ENCODE measurements around the gene GBP4.

The GBP4 gene

DNA sequence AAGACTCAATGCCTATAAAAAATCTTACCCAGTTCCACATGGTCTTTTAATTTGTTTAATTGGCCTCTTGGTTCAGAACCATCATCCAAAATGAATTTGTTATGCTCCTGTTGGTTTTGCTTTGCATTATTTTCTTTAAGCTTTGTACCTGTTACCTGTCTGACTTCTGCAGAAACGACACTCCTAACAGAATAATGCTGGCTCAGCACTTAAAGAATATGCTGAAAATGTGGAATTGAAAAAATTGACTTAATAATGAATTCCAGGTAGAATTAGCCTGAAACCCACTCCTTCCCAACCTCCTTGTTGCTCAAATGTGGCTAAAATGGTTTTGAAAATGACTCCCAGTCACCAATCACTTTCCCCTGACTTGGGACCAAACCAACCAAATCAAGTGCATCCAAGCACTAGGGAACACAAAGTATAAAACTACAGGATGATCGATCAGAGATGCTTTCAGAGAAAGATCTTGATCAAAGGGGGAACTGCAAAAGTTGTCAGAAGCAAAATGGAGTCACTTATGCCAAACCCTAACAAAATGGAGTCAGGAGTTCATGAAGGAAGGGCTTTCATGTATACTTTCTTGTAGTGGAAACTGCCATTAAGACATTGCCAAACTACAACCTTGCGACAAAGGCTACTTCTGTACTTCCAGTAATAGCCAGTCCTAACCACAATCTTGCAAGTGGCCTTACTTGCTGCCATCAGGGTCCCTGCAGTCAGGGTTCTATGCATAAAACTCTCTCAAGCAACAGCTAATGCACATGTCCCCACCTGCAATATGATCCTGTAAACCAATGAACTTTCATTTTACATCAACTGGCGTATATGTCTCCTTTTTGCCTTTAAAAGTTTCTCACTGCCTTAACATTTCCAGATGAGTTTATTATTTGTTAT, 28.3 kb downstream of the GBP4 start:
- DNase-seq, result no peak

DNA sequence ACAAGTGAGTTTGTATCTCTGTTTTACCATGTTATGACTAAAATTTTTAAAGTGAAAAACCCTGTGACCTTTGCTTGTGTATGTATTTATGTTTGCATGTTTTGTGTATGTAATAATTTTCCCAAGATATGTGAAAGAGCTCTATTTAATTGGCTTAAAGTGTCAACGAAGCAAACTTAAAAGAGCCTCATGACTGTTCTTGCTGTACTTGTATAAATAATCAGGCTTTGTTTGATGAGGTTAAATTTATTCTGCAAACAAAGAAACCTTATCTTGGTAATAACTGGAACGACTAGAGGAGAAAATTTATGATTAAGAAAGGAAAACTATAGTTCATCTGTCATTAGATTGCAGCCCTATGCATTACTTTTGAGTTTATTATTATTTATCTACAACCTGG, 29.6 kb downstream of the GBP4 start:
- DNase-seq, result no peak

DNA sequence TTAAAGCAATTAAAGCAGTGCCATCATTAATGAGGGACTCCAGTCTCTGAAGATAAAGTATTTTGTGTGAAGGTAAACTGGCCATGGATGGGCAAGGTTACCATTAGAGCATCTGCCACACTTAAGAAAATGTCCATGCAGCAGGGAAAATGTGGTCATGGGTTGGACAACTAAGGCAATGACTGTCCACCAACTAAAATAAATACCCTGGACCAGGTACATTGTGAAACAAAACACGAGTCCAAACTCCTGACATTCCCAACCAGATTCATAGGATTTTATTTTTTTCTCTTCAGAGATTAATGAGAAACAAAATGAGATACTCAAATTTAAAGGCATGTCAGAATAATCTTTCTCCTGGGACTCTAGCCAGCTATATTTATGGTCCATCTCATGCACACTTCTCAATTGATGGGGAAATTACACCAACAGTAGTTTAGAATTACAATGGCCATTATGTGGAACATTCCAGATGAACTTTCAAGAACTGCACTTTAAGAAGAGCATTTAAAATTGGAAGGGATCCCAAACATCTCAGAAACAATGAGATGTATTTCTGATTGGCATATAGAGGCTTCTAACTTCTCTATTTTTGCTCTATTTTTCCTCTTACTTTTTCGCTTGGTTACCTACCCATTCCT, 31.0 kb downstream of the GBP4 start:
- no peak for DNase-seq

DNA sequence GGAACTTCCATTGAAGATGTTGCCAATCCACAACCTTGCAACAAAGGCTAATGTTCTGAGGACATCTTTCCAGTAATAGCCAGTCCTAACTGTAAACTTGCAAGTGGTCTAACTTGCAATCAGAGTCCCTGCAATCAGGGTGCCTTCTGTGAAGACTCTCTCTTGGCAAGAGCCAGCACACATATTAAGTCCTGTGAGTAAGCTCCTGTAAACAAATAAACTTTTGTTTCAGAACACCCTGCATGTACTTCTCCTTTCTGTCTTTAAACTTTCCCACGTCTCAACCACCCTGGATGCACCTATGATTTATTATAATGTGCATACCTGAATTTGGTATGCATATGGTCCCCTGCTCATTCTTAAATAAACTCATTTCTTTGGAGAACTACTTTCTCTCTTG, 32.0 kb downstream of the GBP4 start:
- DNase-seq, result no peak

DNA sequence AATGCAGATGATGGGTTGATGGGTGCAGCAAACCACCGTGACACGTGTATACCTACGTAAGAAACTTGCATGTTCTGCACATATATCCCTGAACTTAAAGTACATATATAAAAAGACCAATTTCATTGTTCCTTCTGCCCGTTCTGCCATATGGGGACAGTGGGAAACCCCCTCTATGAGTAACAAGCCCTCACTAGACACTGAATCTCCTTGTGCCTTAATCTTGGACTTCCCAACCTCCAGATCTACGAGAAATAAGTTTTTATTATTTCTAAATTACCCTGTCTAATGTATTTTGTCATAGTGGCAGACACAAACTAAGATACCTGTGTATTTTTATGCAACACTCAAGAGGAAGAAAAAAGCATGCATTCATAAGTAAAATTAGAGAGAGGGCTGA, 32.9 kb downstream of the GBP4 start:
- no peak for DNase-seq

DNA sequence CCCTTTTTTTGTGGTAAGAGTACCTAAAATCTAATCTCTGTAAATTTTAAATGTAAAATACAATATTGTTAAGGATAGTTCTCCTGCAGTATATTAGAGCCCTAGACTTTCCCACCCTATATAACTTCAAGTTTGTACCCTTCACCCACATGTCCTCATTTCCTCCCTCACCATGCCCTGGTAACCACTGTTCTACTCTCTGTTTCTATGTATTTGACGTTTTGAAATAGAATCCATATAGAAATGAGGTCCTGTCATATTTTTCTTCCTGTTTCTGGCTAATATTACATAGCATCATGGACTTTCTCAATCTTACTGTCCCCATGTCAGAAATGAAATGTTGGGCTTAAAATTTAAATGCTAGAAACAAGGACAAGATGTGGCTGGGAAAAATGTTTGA, 47.7 kb downstream of the GBP4 start:
- no peak for DNase-seq

DNA sequence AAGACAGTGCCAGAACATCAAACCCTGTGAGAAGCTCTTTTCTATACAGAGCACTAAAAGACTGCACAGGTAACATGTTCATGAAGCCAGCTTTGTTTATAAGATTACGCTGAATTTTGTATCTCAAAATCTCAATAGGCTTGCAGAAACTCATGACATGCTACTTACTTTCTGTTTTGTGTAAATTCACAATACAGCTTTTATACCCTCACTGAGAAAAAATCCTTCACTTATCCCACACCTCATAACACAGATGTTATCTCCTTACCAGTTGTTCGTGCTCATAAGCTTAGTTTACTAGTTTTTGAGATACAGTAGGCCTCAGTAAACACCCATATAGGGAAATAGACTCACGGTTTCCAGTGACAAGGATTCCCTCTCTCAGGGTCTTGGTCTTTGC, 48.8 kb downstream of the GBP4 start:
- no peak for DNase-seq

DNA sequence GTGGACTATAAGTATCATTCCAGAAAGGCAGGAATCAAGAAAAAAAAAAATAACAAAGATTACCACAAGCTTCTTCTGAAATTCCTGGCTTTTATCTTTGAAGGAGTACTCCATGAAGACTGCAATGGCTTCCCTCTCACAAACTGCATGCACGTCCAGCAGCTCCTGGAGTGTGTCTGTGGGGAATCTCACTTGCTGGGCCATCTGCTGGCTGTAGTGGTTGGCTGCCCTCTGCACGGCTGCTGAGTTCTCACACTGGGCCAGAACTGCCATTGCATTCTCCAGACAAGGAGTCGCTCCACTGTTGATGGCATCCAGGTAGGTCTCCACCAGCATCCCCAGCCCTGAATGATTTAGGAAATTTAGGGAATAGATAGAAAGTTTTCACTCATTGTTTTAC, 49.5 kb downstream of the GBP4 start:
- no peak for DNase-seq

DNA sequence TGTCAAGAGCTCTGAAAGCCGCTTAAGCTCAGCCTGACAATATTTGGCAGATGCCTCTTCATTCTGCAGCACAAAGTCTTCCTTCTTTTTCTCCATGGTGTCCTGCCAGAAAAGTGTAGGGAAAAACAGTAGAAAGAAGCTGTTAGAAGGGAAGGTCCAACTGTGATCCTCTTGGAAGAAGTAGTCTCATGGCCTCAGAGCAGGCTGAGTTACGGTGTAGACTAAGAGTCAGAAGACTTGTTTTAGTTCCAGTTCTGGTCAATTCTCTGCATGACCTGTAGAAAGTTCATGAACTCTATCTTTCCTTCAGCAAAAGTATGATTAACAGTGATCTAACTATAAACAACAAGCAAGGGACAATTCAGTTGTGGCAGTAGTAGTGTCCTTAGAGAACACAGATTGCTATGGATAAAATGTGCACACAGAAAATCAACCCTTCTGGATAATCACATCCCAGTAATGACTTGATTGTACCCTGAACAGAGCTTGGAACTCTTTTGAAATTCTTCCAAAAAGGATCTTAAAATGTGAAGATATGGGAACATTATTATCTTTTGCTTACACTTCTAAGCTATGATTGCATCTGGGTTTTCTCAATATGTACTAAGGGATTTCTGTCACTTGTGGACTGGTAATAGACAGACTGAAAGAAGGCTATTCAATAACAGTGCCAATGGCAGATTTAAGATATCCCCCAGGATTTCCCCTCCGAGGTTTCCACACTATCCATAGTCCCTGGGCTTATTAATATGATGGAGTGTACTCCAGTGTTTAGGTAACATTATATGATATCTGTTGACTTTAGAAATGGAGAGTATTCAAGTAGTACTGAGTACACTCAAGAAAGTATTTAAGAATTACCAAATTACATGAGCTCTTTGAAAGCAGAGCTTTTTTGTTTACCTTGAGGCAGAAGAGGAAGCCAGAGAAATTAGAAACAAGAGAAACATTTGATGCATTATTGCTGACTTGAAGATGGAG, 50.8 kb downstream of the GBP4 start:
- no peak for DNase-seq

DNA sequence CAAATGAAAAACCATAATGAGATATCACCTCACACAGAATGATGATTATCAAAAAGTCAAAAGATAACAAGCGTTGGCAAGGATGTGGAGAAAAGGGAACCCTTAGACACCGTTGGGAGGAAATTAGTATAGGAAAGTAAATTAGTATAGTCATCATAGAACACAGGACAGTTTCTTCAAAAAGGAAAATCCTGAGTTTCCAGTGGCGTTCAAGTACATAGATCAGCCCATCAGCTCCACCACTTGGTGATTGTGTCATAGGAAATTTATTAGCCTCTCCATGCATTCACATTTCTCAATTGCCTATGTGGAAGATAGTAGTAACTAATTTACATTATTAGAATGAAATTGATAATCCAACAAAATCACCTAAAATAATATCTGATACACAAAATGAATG, 52.0 kb downstream of the GBP4 start:
- no peak for DNase-seq

DNA sequence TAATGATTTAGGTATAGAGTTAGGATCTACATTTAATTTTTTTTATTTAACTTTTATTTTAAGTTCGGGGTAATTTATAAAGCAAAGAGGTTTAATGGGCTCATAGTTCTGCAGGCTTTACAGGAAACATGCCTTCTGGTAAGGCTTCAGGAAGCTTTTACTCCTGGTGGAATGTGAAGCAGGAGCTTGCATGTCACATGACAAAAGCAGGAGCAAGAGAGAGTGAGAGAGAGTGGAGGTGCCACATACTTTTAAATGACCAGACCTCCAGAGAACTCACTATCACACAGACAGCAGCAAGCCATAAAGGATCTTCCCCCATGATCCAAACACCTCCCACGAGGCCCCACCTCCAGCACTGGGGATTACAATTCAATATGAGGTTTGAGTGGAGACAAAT, 55.3 kb downstream of the GBP4 start:
- DNase-seq, result no peak

DNA sequence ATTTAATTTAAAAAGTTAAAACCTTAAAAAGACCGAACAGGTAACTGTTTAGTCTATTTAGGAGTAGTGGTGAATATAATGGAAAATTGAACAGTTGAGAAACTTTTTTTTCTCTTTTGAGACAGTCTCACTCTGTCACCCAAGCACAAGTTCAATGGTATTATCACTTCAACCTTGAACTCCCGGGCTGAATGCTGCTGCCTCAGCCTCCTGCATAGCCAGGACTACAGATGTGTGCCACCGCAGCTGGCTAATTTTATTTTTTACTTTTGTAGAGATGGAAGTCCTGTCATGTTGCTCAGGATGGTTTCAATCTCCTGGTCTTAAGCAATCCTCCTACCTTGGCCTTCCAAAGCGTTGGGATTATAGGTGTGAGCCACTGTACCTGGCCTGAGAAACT, 56.6 kb downstream of the GBP4 start:
- DNase-seq, result no peak

DNA sequence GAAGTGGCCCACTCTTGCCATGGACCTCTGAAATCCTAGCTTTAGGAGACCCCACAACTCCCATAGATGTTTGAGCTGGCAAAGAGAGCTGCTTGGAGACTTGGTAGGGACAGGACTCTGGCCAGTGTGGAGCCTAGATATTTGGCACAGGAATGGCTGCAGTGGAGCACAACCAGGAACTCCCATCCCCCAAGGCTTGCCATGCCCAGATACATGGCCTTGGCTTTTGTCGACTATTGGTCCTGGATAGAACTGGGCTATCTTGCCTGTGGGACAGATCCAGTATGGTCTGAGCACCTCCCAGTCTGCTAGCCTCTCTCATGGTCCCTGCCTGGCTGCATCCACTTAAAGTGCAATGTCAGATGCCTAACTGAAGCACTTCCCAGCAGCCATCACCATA, 65.0 kb downstream of the GBP4 start:
- DNase-seq, result no peak
